ENCODE measurements around the gene ITGB1BP2. TPM values are rescaled to one million over a fixed set of nuclear protein-coding genes. Genes with fewer than 3 reads are reported as not detected.
"Not testable (repeated sequence)": the region's sequence is repeated elsewhere in the genome, so short reads cannot be mapped to it uniquely, and the experiment has no call there.

Gene ITGB1BP2
- 0.65 and 1.3 TPM in 2 replicates for total RNA-seq (2014; rRNA removed; shearing (Covaris generic))

DNA sequence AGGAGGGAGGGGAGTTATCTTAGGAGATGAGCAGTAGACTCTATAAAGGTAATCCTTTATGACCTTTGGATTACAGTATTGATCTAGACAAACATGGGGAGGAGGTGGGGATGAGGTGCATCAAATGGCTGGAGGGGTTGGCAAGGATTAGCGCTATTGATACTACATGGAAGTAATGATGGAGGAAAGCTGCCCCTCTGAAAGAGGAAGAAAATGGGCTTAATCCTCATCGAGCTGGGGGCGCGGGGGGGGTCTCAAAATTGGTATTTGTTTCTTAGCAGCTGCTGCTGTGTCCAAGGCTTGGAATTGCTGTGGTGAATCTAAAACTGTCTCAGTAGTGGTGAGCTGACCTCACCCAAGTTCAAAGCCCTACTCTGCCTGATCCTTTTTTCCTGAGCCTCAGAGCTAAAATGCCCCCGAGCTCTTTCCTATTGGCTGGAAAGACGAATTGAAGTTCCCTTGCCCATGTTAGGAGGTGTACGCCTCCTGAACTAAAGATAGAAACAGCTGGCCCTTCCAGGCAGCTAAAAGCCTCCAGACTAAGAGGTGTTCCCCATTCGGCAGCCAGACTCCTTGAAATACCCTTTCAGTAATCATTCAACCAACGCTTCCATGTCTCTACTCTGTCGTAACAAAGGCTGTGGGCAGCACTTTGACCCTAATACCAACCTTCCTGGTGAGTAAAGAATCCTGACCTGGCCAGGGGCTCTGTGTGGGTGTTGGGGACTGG is at the start of gene ITGB1BP2:
TSS of gene ITGB1BP2 (plus strand) at position 556 of the 730 bp plus-strand sequence. CDS start at position 613, 57 bp downstream.
- DNase-seq (ENCODE audit: low read depth): no peak

DNA sequence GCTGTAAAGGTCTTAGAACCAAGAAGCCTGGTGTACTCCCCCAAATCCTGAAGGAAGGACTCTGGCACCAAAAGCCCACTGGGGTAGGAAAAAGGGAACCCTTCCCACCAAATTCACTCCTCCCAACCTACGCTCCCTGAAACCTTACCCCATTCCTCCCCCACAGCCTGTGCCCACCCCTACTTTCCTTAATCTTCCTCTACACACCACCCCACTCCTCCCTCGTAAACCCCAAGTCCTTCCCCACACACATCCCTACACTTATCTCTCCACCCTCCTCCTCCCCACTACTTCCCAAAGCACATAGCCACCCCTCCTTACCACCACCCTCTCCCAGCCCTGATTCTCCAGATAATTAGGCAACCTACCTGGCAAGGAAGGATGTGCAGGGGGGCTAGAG is 49.3 kb upstream of the ITGB1BP2 start:
- DNase-seq (ENCODE audit: low read depth): no peak

DNA sequence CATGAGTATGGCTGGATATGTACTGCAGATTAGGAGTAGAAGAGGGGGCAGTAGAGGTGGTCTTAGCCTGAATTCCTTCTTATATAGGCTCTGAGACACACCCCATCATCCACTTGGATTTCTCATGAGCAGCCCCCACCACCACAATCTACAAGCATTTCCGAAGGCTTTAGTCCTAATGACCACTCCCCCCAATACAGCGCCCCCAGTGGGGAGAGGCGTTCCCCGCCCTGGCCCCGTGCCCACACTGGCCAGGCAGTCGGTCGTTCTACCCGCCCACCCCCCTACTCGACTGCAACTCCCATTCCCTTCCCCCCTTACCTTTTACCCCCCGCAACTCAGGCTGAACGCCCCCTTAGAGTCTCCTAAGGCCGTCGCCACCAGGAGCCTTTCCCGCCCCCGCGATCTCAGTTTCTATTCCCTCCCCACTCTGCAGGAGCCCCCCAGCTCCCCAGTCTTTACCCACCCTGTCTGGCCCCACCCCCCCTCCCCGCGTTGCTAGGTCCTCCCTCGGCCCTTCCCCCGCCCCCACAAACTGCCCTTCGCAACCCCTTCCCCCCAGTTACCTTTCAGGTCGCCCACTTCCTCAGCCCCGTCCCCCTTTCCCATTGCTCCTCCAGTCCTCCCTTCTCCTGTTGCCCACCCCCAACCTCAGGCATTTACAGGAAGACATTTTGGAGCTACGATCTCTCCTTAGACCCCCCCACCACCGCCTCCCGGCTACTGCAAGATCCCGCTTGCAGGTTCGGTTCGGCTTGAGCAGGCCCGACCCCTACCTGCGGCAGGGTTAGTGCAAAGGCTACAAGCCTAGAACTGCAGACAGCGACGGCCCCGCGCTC is 48.1 kb upstream of the ITGB1BP2 start:
- peak; percentile 43 for DNase-seq (ENCODE audit: low read depth)

DNA sequence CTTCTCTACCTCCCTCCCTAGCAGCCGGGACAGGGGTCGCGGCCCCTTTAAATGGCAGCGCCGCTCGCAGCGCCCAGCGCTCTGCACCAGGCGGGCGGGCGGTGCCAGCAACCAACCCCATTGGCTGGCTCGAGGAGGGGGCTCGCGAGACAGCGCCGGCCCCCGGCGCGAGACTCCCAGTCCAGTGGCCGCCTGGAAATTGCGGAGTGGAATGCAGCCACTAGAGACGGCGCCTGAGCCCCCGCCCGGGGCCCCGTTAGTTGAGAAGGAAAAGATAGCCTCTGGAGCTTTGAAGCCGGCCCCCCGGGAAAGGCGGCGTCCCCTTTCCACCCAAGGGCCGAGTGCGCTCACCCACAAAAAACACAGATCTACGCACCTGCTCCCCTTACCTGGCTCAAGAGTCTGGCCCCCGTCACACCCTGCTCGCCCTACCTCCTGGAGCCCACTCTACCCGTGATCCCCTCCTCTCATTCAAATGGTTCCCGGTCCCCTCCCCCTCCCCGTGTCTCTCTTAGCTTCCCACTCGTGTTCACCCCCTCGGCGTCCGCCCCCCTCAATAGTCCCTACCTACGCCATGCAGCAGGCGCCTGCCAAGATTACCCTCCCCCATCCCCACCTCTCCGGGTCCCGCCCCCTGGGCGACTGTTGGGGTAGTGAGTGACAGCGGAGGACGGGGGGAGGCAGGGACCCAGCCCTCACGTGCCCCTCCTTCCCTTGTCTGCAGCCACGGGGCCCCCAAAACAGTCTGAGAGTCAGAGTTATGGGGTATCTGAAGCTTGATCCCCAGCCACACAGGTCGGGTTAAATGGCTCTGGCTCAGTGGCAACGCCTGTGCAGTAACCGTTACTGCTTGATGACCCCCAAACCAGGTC is 47.2 kb upstream of the ITGB1BP2 start, which contains the start of gene ZMYM3:
TSS of gene ZMYM3 (minus strand) at position 49 of the 872 bp plus-strand sequence. CDS start 885 bp downstream, outside the sequence.
- peak; percentile 89 for DNase-seq (ENCODE audit: low read depth)

DNA sequence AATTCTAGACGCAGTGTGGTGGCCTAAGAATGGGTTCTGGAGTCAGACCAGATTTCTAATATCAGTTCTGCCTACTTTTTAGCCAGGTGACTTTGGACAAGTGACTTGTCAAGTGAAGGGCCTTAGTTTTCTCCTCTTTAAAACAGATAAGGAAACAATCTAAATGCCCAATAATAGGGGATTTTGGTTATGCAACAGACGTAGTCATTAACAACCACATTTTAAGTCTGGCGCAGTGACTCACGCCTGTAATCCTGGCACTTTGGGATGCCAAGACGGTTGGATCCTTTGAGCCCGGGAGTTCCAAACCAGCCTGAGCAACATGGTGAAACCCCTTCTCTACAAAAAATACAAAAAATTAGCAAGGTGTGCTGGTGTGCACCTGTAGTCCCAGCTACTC is 45.5 kb upstream of the ITGB1BP2 start:
- no peak for DNase-seq (ENCODE audit: low read depth)

DNA sequence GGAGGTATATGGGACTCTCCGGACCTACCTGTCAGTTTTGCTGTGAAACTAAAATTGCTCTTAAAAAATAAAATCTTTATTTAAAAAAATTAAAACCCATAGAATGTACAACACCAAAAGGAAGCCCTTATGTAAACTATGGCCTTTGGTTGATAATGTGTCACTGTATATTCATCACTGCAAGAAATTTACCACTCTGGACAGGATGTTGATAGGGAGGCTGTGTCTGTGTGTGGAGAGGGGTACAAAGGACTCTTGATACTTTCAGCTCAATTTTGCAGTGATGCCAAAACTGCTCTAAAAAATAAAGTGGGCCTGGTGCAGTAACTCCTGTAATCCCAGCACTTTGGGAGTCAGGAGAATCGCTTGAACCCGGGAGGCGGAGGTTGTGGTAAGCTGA is 44.7 kb upstream of the ITGB1BP2 start:
- no peak for DNase-seq (ENCODE audit: low read depth)

DNA sequence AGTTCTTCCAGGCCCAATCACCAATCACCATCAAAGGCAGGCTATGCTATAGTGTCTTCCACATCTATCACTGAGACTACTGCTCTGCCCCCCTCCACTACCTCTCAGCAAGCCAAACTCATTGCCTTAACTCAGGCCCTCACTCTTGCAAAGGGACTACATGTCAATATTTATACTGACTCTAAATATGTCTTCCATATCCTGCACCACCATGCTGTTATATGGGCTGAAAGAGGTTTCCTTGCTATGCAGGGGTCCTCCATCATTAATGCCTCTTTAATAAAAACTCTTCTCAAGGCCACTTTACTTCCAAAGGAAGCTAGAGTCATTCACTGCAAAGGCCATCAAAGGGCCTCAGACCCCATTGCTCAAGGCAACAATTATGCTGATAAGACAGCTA is 32.9 kb upstream of the ITGB1BP2 start:
- DNase-seq (ENCODE audit: low read depth): not testable (repeated sequence)

DNA sequence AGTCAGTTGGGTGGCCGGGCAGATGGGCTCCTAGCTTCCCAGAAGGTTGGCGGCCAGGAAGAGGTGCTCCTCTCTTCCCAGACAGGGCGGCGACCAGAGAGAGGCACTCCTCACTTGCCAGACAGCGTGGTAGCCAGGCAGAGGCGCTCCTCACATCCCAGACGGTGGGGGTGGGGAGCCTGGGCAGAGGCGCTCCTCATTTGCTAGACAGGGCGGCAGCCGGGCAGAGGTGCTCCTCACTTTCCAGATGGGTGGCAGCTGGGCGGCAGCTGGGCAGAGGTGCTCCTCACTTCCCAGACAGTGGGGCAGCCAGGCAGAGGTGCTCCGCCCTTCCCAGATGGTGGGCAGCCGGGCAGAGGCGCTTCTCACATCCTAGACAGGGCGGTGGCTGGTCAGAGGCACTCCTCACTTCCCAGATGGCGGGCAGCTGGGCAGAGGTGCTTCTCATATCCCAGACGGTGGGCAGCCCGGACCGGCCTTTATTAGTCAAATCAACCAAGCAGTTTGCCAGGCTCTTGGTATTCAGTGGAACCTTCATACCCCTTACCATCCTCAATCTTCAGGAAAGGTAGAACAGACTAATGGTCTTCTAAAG is 31.7 kb upstream of the ITGB1BP2 start:
- no peak for DNase-seq (ENCODE audit: low read depth)

DNA sequence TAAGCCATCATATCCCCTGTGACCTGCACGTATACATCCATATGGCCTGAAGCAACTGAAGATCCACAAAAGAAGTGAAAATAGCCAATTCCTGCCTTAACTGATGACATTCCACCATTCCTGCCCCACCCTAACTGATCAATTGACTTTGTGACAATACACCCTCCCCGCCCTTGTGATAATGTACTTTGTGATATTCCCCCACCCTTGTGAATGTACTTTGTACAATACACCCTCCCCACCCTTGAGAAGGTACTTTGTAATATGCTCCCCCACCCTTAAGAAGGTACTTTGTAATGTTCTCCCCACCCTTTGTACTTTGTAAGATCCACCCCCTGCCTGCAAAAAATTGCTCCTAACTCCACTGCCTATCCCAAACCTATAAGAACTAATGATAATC is 29.2 kb upstream of the ITGB1BP2 start:
- not testable (repeated sequence) for DNase-seq (ENCODE audit: low read depth)

DNA sequence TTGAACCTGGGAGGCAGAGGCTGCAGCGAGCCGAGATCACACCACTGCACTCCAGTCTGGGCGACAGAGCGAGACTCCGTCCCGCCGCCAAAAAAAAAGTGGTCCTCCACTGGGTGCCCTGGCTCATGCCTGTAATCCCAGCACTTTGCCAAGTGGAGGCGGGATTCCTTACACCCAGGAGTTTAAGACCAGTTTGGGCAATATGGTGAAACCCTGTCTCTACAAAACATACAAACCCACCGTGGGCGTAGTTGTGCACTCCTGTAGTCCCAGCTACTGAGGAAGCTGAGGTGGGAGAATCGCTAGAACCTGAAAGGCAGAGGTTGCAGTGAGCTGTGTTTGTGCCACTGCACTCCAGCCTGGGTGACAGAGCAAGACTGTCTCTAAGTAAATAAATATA is 20.2 kb upstream of the ITGB1BP2 start:
- not testable (repeated sequence) for DNase-seq (ENCODE audit: low read depth)

DNA sequence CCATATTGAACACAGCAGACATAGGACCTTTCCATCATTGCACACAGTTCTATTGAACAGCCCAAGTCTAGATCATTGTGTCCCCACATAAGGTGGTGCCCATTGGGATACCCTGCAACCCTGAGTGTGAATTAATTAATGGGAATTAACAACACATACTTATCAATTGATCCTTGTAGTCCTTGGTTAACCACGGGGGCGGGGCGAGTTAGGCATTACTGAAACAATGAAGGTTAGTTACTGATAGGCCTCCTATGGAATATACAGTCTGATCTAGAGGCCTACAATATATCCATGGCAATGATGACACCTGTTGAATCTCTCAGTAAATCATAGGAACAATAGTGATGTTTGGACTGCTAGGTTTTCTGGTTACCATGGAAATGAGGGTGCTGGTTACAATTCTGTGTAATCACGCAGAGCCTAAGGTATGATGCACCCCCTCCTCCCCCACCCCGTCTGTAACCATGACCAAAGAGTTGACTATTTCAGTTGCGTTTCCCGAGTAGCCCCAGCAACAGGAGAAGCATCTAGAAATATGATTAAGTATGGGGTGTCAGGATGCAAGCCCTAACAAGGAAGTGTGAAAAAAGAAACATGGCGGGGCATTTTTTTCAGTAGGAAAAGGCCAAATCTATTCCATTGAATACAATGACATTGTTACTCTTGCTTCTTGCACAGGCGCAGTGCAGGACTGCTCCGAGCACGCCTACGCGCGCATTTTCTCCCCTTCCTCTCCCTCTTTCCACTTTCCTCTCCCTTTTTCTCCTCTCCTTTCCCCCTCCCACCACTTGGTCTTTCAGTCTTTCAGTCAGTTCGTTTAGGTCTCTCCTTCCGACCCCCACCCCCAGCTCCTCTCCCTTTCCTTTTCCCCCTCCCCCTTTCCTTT is 18.8 kb upstream of the ITGB1BP2 start:
- DNase-seq (ENCODE audit: low read depth): no peak

DNA sequence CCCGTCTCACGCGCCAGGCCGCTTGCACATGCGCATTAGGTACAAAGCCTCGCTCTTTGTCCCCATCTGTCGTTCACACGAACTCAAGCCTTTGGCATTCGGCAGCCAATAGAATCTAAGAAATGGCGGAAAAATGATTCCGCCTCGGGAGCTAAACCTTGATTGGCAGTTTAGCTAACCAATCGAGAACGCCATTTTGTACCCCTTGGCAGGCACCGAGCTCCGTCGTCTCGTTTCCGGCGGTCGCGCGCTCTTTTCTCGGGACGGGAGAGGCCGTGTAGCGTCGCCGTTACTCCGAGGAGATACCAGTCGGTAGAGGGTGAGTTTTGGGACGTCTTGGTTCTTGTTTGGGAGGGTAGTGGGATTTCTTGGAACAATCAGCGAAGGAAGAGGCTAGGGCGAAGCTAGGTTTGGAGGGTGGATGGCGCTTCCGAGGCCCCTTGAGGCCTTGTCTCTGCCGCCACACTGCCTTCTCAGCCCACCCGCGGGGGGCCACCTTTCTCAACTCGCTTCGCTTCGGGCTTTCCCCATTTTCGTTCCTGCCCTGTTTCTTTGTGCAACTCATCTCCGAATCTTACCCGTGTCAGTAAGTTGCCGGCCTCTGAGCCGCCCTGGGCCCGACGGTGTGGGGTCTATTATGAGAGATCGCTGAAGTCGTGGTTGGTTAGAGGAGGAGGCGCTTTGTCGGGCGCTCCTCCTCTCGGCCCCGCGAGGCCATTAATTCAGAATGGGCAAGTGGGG is 18.0 kb upstream of the ITGB1BP2 start, which contains the start of gene NONO:
TSS of gene NONO (plus strand) at position 233 of the 741 bp plus-strand sequence. CDS start 7,003 bp downstream, outside the sequence.
- DNase-seq (ENCODE audit: low read depth): peak; percentile 94

DNA sequence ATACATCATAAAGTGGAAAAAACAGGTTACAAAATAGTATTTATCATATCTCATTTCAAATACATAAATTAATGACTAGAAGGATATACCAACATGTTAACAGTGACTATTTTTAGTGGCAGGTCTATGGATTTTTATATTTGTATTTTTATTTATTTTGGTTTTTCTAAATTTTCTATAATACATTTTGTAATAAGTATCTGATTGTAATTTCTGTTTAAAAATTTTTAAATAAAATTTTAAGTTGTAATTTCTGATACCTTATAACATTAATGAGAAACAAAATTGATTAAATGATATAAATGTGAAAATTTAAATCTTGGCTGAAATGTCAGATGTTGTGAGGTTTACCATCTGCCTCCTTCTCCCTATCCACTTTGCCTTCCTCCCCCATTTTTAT is 15.6 kb upstream of the ITGB1BP2 start:
- DNase-seq (ENCODE audit: low read depth): no peak

DNA sequence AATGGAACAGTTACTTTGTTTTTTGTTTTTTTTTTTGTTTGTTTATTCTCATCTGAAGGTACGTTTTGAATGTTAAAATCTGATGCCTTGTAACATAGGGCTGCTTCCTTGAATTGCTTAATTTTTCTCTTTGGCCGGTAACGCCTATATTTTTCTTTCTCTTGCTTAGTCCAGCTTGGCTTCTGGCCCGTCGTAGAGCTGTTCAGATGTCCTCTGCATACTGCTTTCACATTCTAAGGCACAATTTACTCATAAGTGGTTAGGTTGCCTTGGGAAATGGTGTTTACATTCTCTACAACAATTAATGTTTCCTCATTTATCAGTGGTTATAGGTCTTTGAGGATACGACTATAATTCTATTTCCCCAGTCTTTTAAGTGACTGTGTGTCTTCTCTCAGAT is 10.2 kb upstream of the ITGB1BP2 start:
- no peak for DNase-seq (ENCODE audit: low read depth)

DNA sequence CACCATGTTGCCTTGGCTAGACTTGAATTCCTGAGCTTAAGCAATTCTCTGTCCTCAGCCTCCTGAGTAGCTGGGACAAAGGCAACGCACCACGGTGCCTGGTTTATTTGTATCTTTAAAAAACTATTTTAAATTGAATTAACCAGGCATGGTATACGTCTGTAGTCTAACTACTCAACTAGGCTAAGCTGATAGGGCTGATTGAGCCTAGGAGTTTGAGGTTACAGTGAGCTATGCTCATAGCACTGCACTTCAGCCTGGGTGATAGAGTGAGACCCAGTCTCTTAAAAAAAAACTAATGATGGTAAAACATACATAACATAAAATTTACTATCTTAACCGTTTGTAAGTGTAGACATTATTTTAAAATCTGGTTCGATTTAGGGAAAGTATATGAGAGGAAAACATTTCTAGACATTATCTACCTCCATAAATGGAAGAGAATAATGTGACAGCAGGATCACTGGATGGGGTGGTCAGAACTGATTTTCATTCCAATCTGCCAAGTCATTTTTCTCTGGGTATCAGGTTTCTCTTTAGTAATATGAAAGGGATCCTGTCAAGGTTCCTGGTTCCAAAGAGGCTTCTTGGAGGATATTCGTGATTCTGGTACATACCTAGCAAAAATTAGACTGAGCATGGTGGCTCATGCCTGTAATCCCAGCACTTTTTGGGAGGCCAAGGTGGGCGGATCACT is 8.7 kb upstream of the ITGB1BP2 start:
- peak; percentile 17 for DNase-seq (ENCODE audit: low read depth)

DNA sequence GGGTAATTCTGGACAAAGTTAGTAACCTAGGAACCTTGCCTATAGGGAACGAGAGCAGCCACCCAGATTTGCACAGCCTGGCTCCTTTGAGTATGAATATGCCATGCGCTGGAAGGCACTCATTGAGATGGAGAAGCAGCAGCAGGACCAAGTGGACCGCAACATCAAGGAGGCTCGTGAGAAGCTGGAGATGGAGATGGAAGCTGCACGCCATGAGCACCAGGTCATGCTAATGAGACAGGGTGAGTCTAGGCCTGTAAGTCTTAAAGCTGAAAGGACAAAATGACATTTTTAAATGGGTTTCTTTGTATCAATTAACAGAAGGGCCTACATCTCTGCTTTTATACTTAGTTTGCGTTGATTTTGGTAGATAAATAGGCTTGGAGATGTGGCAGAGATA is 4.7 kb upstream of the ITGB1BP2 start:
- no peak for DNase-seq (ENCODE audit: low read depth)

DNA sequence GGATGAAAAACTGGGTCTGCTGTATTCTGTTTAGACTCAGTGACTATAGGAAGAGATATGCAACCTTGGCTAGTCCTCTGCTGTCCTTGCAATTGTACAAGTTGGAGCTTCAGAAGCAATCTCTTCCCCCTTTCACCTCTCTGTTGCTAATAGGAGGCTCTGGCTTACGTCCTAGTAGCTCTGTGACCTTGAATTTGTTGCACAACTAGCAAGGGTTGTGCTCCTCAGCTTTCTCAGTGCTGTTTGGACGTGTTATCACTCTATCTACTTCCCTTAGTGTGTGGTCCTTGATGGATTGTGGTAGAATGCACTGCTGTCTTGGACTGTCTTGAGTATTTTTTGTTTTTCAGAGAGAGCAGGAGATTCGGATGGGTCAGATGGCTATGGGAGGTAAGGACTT is 3.4 kb upstream of the ITGB1BP2 start:
- no peak for DNase-seq (ENCODE audit: low read depth)

DNA sequence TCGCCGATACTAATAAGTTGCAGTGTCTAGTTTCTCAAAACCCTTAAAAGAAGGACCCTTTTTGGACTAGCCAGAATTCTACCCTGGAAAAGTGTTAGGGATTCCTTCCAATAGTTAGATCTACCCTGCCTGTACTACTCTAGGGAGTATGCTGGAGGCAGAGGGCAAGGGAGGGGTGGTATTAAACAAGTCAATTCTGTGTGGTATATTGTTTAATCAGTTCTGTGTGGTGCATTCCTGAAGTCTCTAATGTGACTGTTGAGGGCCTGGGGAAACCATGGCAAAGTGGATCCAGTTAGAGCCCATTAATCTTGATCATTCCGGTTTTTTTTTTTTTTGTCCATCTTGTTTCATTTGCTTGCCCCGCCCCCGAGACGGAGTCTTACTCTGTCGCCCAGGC is 1.5 kb upstream of the ITGB1BP2 start:
- DNase-seq (ENCODE audit: low read depth): not testable (repeated sequence)

DNA sequence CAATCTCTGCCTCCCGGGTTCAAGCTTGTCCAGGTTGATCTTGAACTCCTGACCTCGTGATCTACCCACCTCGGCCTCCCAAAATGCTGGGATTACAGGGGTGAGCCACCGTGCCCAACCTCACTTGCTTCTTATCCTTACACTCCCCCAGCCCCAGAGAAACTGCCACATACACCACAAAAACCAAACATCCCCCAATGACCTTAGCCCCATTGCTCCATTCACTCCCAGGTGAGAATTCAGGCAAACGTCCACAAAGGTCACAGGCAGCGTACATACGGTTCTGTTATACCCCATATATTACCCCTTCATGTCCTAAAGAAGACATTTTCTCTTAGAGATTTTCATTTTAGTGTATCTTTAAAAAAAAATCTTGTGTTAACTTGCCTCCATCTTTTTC is 1.1 kb upstream of the ITGB1BP2 start:
- DNase-seq (ENCODE audit: low read depth): not testable (repeated sequence)

Measured in Daoy (cell line).